BLaER1 treated with 17β-estradiol and CSF1 and Interleukin-3, amounts not matched to agents 10 nM and 100 nM (cell line): Measurements from ENCODE around the gene GLT8D1.

Experiments used
- H3K27ac ChIP-seq, 11 experiments: shearing (Covaris generic); formaldehyde crosslinking; 2 replicates each; pipeline ENCODE4 v1.8.1; 2022
- H3K27me3 ChIP-seq, 11 experiments: shearing (Covaris generic); formaldehyde crosslinking; 2 replicates each; pipeline ENCODE4 v1.8.1; 2022
- H3K36me3 ChIP-seq, 11 experiments: shearing (Covaris generic); formaldehyde crosslinking; 2 replicates each; pipeline ENCODE4 v1.8.1; 2022
- H3K4me1 ChIP-seq, 10 experiments: shearing (Covaris generic); formaldehyde crosslinking; 2 replicates each; pipeline ENCODE4 v1.8.1; 2022
- H3K4me2 ChIP-seq, 11 experiments: shearing (Covaris generic); formaldehyde crosslinking; 2 replicates each; pipeline ENCODE4 v1.8.1; 2022
- H3K4me3 ChIP-seq, 10 experiments: shearing (Covaris generic); formaldehyde crosslinking; 2 replicates each; pipeline ENCODE4 v1.8.1; 2022
- H3K9ac ChIP-seq, 11 experiments: shearing (Covaris generic); formaldehyde crosslinking; 2 replicates each; pipeline ENCODE4 v1.8.1; 2022
- H3K9me3 ChIP-seq, 11 experiments: shearing (Covaris generic); formaldehyde crosslinking; replicated peaks in 1 of 11; 2 replicates each; pipeline ENCODE4 v1.8.1; 2022
- H4K20me1 ChIP-seq, 11 experiments: shearing (Covaris generic); formaldehyde crosslinking; 2 replicates each; pipeline ENCODE4 v1.8.1; 2022
- Cebpa-rat ChIP-seq, 11 experiments: shearing (Covaris generic); IDR thresholded peaks; 2 replicates each; pipeline ENCODE4 v1.8.1; 2022

Gene GLT8D1

GRCh38 chr3:52670621-52671521 lies 34.7 kb downstream of the GLT8D1 start:
- Histone ChIP-seq H4K20me1 (peaks cover 24 to 74% (median 53%) of the 10 kb centered on the region in 11 experiments; a peak in 20 of 22 replicates), H3K4me2 (peak overlapping the region in 6 of 11 experiments; percentile 1 to 48 (median 13); a peak in 7 of 22 replicates), H3K9ac (no peak overlapping the region; a peak in 2 of 22 replicates), H3K36me3 (peaks cover 95 to 100% (median 98%) of the 10 kb centered on the region in 11 experiments), H3K4me3 (no peak overlapping the region), H3K27me3 (no peaks in the 10 kb centered on the region), H3K9me3 (no peaks in the 10 kb centered on the region), H3K4me1 (peaks cover 0 to 30% (median 21%) of the 10 kb centered on the region in 10 experiments; a peak in 12 of 20 replicates), H3K27ac (peak overlapping the region in 6 of 11 experiments; percentile 8 to 49 (median 32); a peak in 6 of 22 replicates)
- TF ChIP-seq Cebpa-rat (IDR thresholded peaks at IDR 0.05), result no peak

GRCh38 chr3:52663098-52663497 lies 42.5 kb downstream of the GLT8D1 start:
- Histone ChIP-seq H3K4me3 (no peak overlapping the region), H3K36me3 (peaks cover 97 to 100% (median 100%) of the 10 kb centered on the region in 11 experiments)
- TF ChIP-seq Cebpa-rat (IDR thresholded peaks at IDR 0.05), result no peak

GRCh38 chr3:52660046-52660445 lies 45.5 kb downstream of the GLT8D1 start:
- TF ChIP-seq Cebpa-rat (IDR thresholded peaks at IDR 0.05), result no peak
- Histone ChIP-seq H3K4me3 (no peak overlapping the region), H3K9me3 (no peaks in the 10 kb centered on the region), H3K4me1 (no peaks in the 10 kb centered on the region), H3K9ac (no peak overlapping the region), H3K4me2 (no peak overlapping the region), H3K27me3 (no peaks in the 10 kb centered on the region), H3K36me3 (peaks cover 97 to 100% (median 100%) of the 10 kb centered on the region in 11 experiments), H3K27ac (no peak overlapping the region), H4K20me1 (peaks cover 0 to 46% (median 11%) of the 10 kb centered on the region in 11 experiments; a peak in 13 of 22 replicates)

More at GRCh38 chr3:52663098-52663497, 42.5 kb downstream of the GLT8D1 start:
- no peak overlapping the region for H3K4me2 ChIP-seq
- H3K9me3 ChIP-seq, result no peaks in the 10 kb centered on the region
- no peaks in the 10 kb centered on the region for H3K4me1 ChIP-seq
- H3K27ac ChIP-seq, result no peak overlapping the region
- no peak overlapping the region for H3K9ac ChIP-seq
- peaks cover 0 to 45% (median 11%) of the 10 kb centered on the region in 11 experiments; a peak in 14 of 22 replicates for H4K20me1 ChIP-seq
- no peaks in the 10 kb centered on the region for H3K27me3 ChIP-seq

GRCh38 chr3:52655895-52656294 lies 49.7 kb downstream of the GLT8D1 start:
- H3K36me3 ChIP-seq, result peaks cover 96 to 100% (median 100%) of the 10 kb centered on the region in 11 experiments
- no peak overlapping the region for H3K9ac ChIP-seq
- no peak overlapping the region for H3K4me3 ChIP-seq
- H3K9me3 ChIP-seq, result no peaks in the 10 kb centered on the region
- H3K27me3 ChIP-seq, result no peaks in the 10 kb centered on the region
- no peak overlapping the region for H3K4me2 ChIP-seq
- no peaks in the 10 kb centered on the region for H3K4me1 ChIP-seq
- no peak overlapping the region for H3K27ac ChIP-seq
- no peak for TF ChIP-seq Cebpa-rat (IDR thresholded peaks at IDR 0.05)
- peaks cover 6 to 32% (median 9%) of the 10 kb centered on the region in 11 experiments; a peak in 11 of 22 replicates for H4K20me1 ChIP-seq

GRCh38 chr3:52651592-52651991 lies 54.0 kb downstream of the GLT8D1 start:
- 0 out of 22 replicates have a peak, but pooled peaks of 1 of the 11 experiments have one; percentile 23 for TF ChIP-seq Cebpa-rat (IDR thresholded peaks at IDR 0.05)
- no peaks in the 10 kb centered on the region for H3K27me3 ChIP-seq
- no peak overlapping the region for H3K27ac ChIP-seq
- peaks cover 96 to 100% (median 98%) of the 10 kb centered on the region in 11 experiments for H3K36me3 ChIP-seq
- H3K9me3 ChIP-seq, result no peaks in the 10 kb centered on the region
- H3K4me1 ChIP-seq, result no peaks in the 10 kb centered on the region
- H3K4me3 ChIP-seq, result no peak overlapping the region
- no peak overlapping the region for H3K9ac ChIP-seq
- H4K20me1 ChIP-seq, result peaks cover 0 to 26% (median 9%) of the 10 kb centered on the region in 11 experiments; a peak in 10 of 22 replicates
- no peak overlapping the region for H3K4me2 ChIP-seq

- H3K9ac ChIP-seq, result no peak overlapping the region
- no peak overlapping the region for H3K4me2 ChIP-seq
- no peak for TF ChIP-seq Cebpa-rat (IDR thresholded peaks at IDR 0.05)
- no peak overlapping the region for H3K4me3 ChIP-seq
- no peaks in the 10 kb centered on the region for H3K27me3 ChIP-seq
- H3K4me1 ChIP-seq, result no peaks in the 10 kb centered on the region
- H3K27ac ChIP-seq, result no peak overlapping the region
- peaks cover 0 to 19% (median 9%) of the 10 kb centered on the region in 11 experiments; a peak in 11 of 22 replicates for H4K20me1 ChIP-seq
- peaks cover 93 to 100% (median 97%) of the 10 kb centered on the region in 11 experiments for H3K36me3 ChIP-seq
- no peaks in the 10 kb centered on the region for H3K9me3 ChIP-seq
These were observed 55.2 kb downstream of the GLT8D1 start for GRCh38 chr3:52650439-52650838.

GRCh38 chr3:52649461-52650210 lies 56.0 kb downstream of the GLT8D1 start:
- H3K27me3 ChIP-seq, result no peaks in the 10 kb centered on the region
- H3K4me3 ChIP-seq, result no peak overlapping the region
- no peak overlapping the region for H3K9ac ChIP-seq
- no peaks in the 10 kb centered on the region for H3K9me3 ChIP-seq
- H3K27ac ChIP-seq, result no peak overlapping the region
- peaks cover 0 to 16% (median 7%) of the 10 kb centered on the region in 11 experiments; a peak in 11 of 22 replicates for H4K20me1 ChIP-seq
- H3K4me2 ChIP-seq, result no peak overlapping the region
- H3K4me1 ChIP-seq, result no peaks in the 10 kb centered on the region
- H3K36me3 ChIP-seq, result peaks cover 93 to 100% (median 97%) of the 10 kb centered on the region in 11 experiments
- no peak for TF ChIP-seq Cebpa-rat (IDR thresholded peaks at IDR 0.05)

- no peaks in the 10 kb centered on the region for H3K27me3 ChIP-seq
- H3K4me3 ChIP-seq, result no peak overlapping the region
- H4K20me1 ChIP-seq, result peaks cover 0 to 16% (median 0%) of the 10 kb centered on the region in 11 experiments; a peak in 4 of 22 replicates
- H3K36me3 ChIP-seq, result peaks cover 94 to 100% (median 98%) of the 10 kb centered on the region in 11 experiments
- no peak for TF ChIP-seq Cebpa-rat (IDR thresholded peaks at IDR 0.05)
- H3K4me1 ChIP-seq, result no peaks in the 10 kb centered on the region
- H3K4me2 ChIP-seq, result no peak overlapping the region
- H3K9ac ChIP-seq, result no peak overlapping the region
- H3K9me3 ChIP-seq, result no peaks in the 10 kb centered on the region
- no peak overlapping the region for H3K27ac ChIP-seq
These were observed 60.0 kb downstream of the GLT8D1 start for GRCh38 chr3:52645549-52645948.
